GM18861 (cell line): Measurements from ENCODE around the gene PDZK1.
"Not testable (repeated sequence)": the region's sequence is repeated elsewhere in the genome, so short reads cannot be mapped to it uniquely, and the experiment has no call there.

Experiments
- ATAC-seq: cut with Tn5 transposase; IDR thresholded peaks from one replicate; pipeline ENCODE4 v1.9.1; 2021; ENCODE audit not compliant: unreplicated experiment

Gene PDZK1

GRCh38 chr1:145707183-145707867 lies at the start of gene PDZK1:
Gene PDZK1 (minus strand): TSS chr1:145707368. CDS start chr1:145688021, 19,347 bp downstream.
- no peak for ATAC-seq

GRCh38 chr1:145751491-145752037 lies 44.4 kb upstream of the PDZK1 start:
- ATAC-seq, result no peak

- no peak for ATAC-seq
These were observed 43.3 kb upstream of the PDZK1 start for GRCh38 chr1:145750426-145750825.

GRCh38 chr1:145747398-145748247 lies 40.5 kb upstream of the PDZK1 start:
- ATAC-seq, result no peak

- ATAC-seq, result no peak
These were observed 33.1 kb upstream of the PDZK1 start for GRCh38 chr1:145740269-145740668.

- no peak for ATAC-seq
These were observed 29.0 kb upstream of the PDZK1 start for GRCh38 chr1:145736191-145736590.

GRCh38 chr1:145730900-145731299 lies 23.7 kb upstream of the PDZK1 start:
- ATAC-seq, result no peak

- ATAC-seq, result no peak
These were observed 23.3 kb upstream of the PDZK1 start for GRCh38 chr1:145730467-145730866.

- no peak for ATAC-seq
These were observed 22.7 kb upstream of the PDZK1 start for GRCh38 chr1:145729666-145730436.

GRCh38 chr1:145729196-145729595 lies 22.0 kb upstream of the PDZK1 start:
- no peak for ATAC-seq

GRCh38 chr1:145726193-145726592 lies 19.0 kb upstream of the PDZK1 start:
- ATAC-seq, result not testable (repeated sequence)

- peak; percentile 49 for ATAC-seq
These were observed 13.9 kb upstream of the PDZK1 start for GRCh38 chr1:145720878-145721671.

GRCh38 chr1:145720556-145720877 lies 13.3 kb upstream of the PDZK1 start:
- no peak for ATAC-seq

GRCh38 chr1:145719230-145720079 lies 12.3 kb upstream of the PDZK1 start, which contains the start of gene CD160:
Gene CD160 (plus strand): TSS chr1:145719499. CDS start chr1:145728328, 8,829 bp downstream.
- no peak for ATAC-seq

GRCh38 chr1:145718465-145718864 lies 11.3 kb upstream of the PDZK1 start:
- ATAC-seq, result not testable (repeated sequence)

GRCh38 chr1:145717833-145718232 lies 10.7 kb upstream of the PDZK1 start:
- no peak for ATAC-seq

GRCh38 chr1:145716641-145717345 lies 9.6 kb upstream of the PDZK1 start:
- ATAC-seq, result no peak

GRCh38 chr1:145714524-145715111 lies 7.5 kb upstream of the PDZK1 start:
- ATAC-seq, result no peak
